Left ventricle myocardium inferior (tissue), 1 donor: ENCODE results near the gene PTPRN2. TPM values are rescaled to one million over a fixed set of nuclear protein-coding genes. Genes with fewer than 3 reads are reported as not detected.

ENCODE experiments used
- DNase-seq: peaks from one replicate; pipeline ENCODE4 v3.0.0-alpha.2; 2020
- H3K27ac ChIP-seq: fragments of 200-600 bp; replicated peaks from 2 replicates; pipeline ENCODE4 v1.8.0; 2021
- H3K27me3 ChIP-seq: fragments of 200-600 bp; 2 replicates; pipeline ENCODE4 v1.8.0; 2021; ENCODE audit warnings: low read depth
- H3K36me3 ChIP-seq: fragments of 200-600 bp; 2 replicates; pipeline ENCODE4 v1.8.0; 2021
- H3K4me1 ChIP-seq: fragments of 200-600 bp; 2 replicates; pipeline ENCODE4 v1.8.0; 2021
- H3K4me3 ChIP-seq: fragments of 200-600 bp; 2 replicates; pipeline ENCODE4 v1.8.0; 2021; ENCODE audit warnings: mild to moderate bottlenecking, moderate library complexity
- H3K9me3 ChIP-seq: fragments of 200-600 bp; replicated peaks from 2 replicates; pipeline ENCODE4 v1.8.0; 2021
- intact Hi-C: fragments of 100-400 bp; cut with micrococcal nuclease; formaldehyde crosslinking; loops from one replicate; pipeline ENCODE4 v1.11.0; 2022
- total RNA-seq: library from RNA; stranded (reverse); fragmentation: NEBNext Ultra II Directional; extraction: Animal tissue kit (Norgen Biotek cat#: 25700); gene quantifications from one replicate; pipeline ENCODE4 v1.2.1, GENCODE V29; 2021
- TF ChIP-seq, protein P1 (sequence below): fragments of 200-600 bp; IDR thresholded peaks from 2 replicates; pipeline ENCODE4 v1.8.0; 2021; ENCODE audit warnings: antibody characterized with exemption, mild to moderate bottlenecking, borderline replicate concordance
- donor health status: DM: no; HTN: yes; CAD: no; lungs with severe emphysema.

PTPRN2 gene
- total RNA-seq, 1 donor from 2014 or later = 1.3 TPM

DNA sequence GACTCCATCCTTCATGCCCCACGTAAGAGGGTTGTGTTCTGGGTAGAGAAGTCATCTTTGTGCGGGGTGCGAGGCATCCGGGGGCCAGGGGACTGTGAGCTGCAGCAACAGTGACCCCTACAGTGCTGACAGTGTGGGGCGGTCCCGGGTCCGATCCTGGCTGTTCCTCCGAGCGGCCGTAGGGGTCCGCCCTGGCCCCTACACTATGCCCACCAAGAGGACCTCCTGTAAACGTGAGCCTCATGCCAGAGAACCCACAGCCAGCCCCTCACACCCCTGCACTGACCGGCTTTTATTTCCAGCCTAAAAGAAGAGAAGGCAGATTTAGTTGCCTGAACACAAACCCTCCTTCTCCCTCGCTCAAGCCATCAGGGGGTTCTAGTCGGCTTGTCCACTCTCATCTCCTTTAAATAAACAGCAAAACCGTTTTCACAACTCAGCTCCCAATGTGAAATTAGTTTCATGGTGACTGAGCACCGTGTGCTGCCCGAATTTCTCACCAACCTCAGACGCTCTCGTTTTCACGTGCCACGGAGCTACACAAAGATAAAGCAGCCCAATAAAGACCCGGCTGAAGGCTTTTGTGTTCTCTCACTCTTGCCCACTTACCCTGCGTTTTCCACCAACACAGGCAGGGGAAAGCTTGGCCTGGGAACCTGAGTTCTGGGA, 588.6 kb downstream of the PTPRN2 start:
- TF ChIP-seq, protein P1, sequence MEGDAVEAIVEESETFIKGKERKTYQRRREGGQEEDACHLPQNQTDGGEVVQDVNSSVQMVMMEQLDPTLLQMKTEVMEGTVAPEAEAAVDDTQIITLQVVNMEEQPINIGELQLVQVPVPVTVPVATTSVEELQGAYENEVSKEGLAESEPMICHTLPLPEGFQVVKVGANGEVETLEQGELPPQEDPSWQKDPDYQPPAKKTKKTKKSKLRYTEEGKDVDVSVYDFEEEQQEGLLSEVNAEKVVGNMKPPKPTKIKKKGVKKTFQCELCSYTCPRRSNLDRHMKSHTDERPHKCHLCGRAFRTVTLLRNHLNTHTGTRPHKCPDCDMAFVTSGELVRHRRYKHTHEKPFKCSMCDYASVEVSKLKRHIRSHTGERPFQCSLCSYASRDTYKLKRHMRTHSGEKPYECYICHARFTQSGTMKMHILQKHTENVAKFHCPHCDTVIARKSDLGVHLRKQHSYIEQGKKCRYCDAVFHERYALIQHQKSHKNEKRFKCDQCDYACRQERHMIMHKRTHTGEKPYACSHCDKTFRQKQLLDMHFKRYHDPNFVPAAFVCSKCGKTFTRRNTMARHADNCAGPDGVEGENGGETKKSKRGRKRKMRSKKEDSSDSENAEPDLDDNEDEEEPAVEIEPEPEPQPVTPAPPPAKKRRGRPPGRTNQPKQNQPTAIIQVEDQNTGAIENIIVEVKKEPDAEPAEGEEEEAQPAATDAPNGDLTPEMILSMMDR = no peak
- DNase-seq = no peak
- Histone ChIP-seq H3K36me3 (no peaks in the 10 kb centered on the region), H3K27ac (no peak overlapping the region), H3K4me3 (no peak overlapping the region), H3K9me3 (peaks cover 6% of the 10 kb centered on the region), H3K4me1 (peaks cover 6% of the 10 kb centered on the region), H3K27me3 (peaks cover 58% of the 10 kb centered on the region)
- intact Hi-C loops = no loop called here

DNA sequence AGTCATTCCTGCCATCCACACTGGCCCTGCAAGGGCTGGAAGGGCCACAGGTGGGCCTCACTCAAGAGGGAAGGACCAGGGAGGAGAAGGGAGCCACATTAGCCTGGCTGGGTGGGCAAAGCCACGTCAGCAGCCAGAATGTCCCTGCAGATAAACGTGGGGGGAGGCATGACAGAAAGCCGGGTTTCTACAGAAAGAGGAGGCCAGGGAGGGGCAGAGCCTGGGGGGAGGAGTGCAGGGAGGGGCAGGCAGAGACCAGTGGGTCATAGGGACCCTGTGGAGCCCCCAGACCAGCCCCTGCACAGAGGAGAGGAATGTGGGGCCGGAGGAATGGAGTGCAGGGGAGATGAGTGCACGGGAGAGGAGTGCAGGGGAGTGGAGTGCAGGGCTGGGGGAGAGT, 590.2 kb downstream of the PTPRN2 start:
- Histone ChIP-seq H3K27me3 (peaks cover 67% of the 10 kb centered on the region), H3K27ac (no peak overlapping the region), H3K4me1 (no peaks in the 10 kb centered on the region), H3K9me3 (peaks cover 6% of the 10 kb centered on the region), H3K36me3 (no peaks in the 10 kb centered on the region), H3K4me3 (no peak overlapping the region)
- intact Hi-C loops = no loop called here
- DNase-seq = no peak
- TF ChIP-seq, protein P1 = no peak

DNA sequence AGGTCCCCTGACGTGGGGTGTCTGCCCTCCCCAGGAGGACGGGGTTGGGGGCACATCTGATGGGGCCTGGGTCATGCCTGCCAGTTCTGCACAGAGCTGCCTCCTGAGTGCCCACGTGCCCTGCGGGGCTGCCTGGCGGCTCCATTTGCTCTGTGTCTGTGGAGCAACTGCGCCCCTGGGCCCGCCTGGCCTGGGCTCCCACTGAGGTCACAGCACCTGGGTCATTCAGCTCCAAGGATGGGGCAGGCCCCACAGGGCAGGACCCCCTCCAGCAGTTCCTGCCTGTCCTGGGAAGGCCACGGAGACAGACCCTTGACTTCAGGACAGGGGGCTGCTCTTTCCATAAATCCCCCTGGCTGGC, 590.6 kb downstream of the PTPRN2 start:
- H3K36me3 ChIP-seq = no peaks in the 10 kb centered on the region
- intact Hi-C loops = no loop called here
- TF ChIP-seq, protein P1 = no peak
- no peak overlapping the region for H3K27ac ChIP-seq
- H3K27me3 ChIP-seq = peaks cover 67% of the 10 kb centered on the region
- H3K9me3 ChIP-seq = peaks cover 6% of the 10 kb centered on the region
- no peaks in the 10 kb centered on the region for H3K4me1 ChIP-seq
- H3K4me3 ChIP-seq = no peak overlapping the region
- DNase-seq = no peak

DNA sequence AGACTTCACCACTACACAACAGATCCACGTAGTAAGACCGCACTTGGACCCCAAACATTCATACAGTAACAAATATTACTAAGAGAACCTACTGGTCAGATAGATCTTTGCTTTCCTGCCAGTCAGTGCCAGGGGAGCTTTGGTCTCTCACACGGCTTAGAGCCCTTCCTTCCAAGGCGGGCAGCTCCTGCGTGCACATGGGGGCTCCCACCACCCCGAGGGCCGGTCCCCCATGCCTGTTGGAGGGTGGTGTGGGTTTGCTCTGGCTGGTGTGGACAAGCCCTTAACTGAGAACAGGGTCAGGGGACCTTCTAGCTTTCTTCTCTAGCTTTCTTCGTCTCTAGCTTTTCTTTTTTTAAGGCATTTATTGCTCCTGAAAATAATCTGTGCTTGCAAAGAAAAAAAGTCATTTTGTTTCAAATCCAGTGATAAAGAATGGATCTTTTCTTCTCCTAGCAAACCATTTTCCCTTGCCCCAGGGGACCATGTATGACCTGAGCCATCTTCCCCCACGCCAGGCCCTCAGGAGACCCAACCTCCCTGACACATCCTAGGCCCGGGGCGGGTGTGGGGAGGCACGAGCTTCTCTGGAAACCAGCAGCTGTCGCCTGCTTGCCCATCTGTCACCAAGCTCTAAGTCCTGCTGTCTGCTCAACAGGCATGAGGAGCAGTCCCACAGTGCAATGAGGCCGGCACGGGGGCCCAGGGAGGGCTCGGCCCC, 591.1 kb downstream of the PTPRN2 start:
- no peak overlapping the region for H3K27ac ChIP-seq
- no peaks in the 10 kb centered on the region for H3K4me1 ChIP-seq
- H3K9me3 ChIP-seq = peaks cover 6% of the 10 kb centered on the region
- intact Hi-C loops = no loop called here
- H3K27me3 ChIP-seq = peaks cover 66% of the 10 kb centered on the region
- TF ChIP-seq, protein P1 = no peak
- H3K36me3 ChIP-seq = no peaks in the 10 kb centered on the region
- DNase-seq = no peak
- no peak overlapping the region for H3K4me3 ChIP-seq

DNA sequence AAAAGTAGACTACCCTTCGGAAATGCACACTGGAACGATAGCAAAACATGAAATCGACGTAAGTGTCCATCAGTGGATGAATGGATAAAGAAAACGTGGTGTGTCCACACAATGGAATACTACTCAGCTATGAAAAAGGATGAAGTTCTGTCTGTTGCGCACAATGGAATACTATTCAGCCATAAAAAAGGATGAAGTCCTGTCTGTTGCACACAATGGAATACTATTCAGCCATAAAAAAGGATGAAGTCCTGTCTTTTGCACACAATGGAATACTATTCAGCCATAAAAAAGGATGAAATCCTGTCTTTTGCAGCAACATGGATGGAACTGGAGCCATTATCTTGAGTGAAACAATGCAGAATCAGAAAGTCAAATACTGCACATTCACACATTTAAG, 591.8 kb downstream of the PTPRN2 start:
- TF ChIP-seq, protein P1 = no peak
- no peak for DNase-seq
- no peak overlapping the region for H3K27ac ChIP-seq

More for the DNA sequence above, 591.8 kb downstream of the PTPRN2 start:
- Histone ChIP-seq H3K9me3 (peaks cover 6% of the 10 kb centered on the region), H3K36me3 (no peaks in the 10 kb centered on the region), H3K4me1 (no peaks in the 10 kb centered on the region), H3K4me3 (no peak overlapping the region), H3K27me3 (peaks cover 67% of the 10 kb centered on the region)
- intact Hi-C loops = no loop called here
